Caki2 (cell line): ENCODE data around the gene HSPG2. TPM values are rescaled to one million over a fixed set of nuclear protein-coding genes. Genes with fewer than 3 reads are reported as not detected.
A peak's percentile ranks its signal among the peaks of the same experiment; 100 is the strongest.
"Not testable (repeated sequence)": the region's sequence is repeated elsewhere in the genome, so short reads cannot be mapped to it uniquely, and the experiment has no call there.

ENCODE experiments used
- DNase-seq: peaks from one replicate; pipeline ENCODE4 v3.0.0-alpha.2; 2015; ENCODE audit warnings: low read depth
- in situ Hi-C: cut with HindIII; loops from 2 replicates; pipeline ENCODE4 v1.10.0; 2016; ENCODE audit warnings: low sequenced_read_pairs, low pct_unique_long_range_greater_than_20kb, mixed read lengths
- total RNA-seq: library from RNA; depleted of rRNA; stranded (reverse); fragments of >200 nt; shearing (Covaris generic); gene quantifications from 2 replicates; pipeline ENCODE4 v1.2.3, GENCODE V29; 2014; ENCODE audit warnings: low replicate concordance

HSPG2 gene
- total RNA-seq, 1 experiment from 2014 or later: 80.2 TPM

GRCh38 chr1:21828506-21829210 lies 108.5 kb downstream of the HSPG2 start:
- in situ Hi-C loops: no loop called here
- DNase-seq: no peak

- in situ Hi-C loops: no loop called here
Observed at GRCh38 chr1:21828075-21828474, 109.0 kb downstream of the HSPG2 start.

GRCh38 chr1:21827141-21827679 lies 109.9 kb downstream of the HSPG2 start:
- in situ Hi-C loops: no loop called here
- DNase-seq: no peak

More at GRCh38 chr1:21828075-21828474, 109.0 kb downstream of the HSPG2 start:
- no peak for DNase-seq

- DNase-seq, in situ Hi-C loops: not testable (repeated sequence)
Observed at GRCh38 chr1:21826694-21827093, 110.4 kb downstream of the HSPG2 start.

- no peak for DNase-seq
- in situ Hi-C loops: no loop called here
Observed at GRCh38 chr1:21825393-21825792, 111.7 kb downstream of the HSPG2 start.

GRCh38 chr1:21824926-21825325 lies 112.2 kb downstream of the HSPG2 start:
- no peak for DNase-seq
- in situ Hi-C loops: no loop called here

GRCh38 chr1:21823980-21824702 lies 113.0 kb downstream of the HSPG2 start:
- in situ Hi-C loops: no loop called here
- no peak for DNase-seq

- in situ Hi-C loops: no loop called here
- DNase-seq: no peak
Observed at GRCh38 chr1:21823206-21823979, 113.7 kb downstream of the HSPG2 start.

GRCh38 chr1:21822349-21822748 lies 114.8 kb downstream of the HSPG2 start:
- in situ Hi-C loops: no loop called here
- no peak for DNase-seq

- in situ Hi-C loops: no loop called here
- DNase-seq: no peak
Observed at GRCh38 chr1:21821385-21822019, 115.6 kb downstream of the HSPG2 start.

GRCh38 chr1:21820597-21821232 lies 116.4 kb downstream of the HSPG2 start:
- in situ Hi-C loops: no loop called here
- no peak for DNase-seq

- DNase-seq: peak; percentile 32
- in situ Hi-C loops: no loop called here
Observed at GRCh38 chr1:21818656-21819055, 118.5 kb downstream of the HSPG2 start.

- in situ Hi-C loops: no loop called here
- DNase-seq: peak; percentile 63
Observed at GRCh38 chr1:21816602-21817302, 120.4 kb downstream of the HSPG2 start.

- DNase-seq: no peak
- in situ Hi-C loops: no loop called here
Observed at GRCh38 chr1:21815724-21816321, 121.3 kb downstream of the HSPG2 start.

- in situ Hi-C loops: no loop called here
- DNase-seq: no peak
Observed at GRCh38 chr1:21814981-21815582, 122.0 kb downstream of the HSPG2 start.

- DNase-seq: no peak
- in situ Hi-C loops: no loop called here
Observed at GRCh38 chr1:21814241-21814918, 122.7 kb downstream of the HSPG2 start.
